HG03196 (cell line): ENCODE results near the gene EYS.
"Not testable (repeated sequence)": the region's sequence is repeated elsewhere in the genome, so short reads cannot be mapped to it uniquely, and the experiment has no call there.

Experiments used
- ATAC-seq: cut with Tn5 transposase; IDR thresholded peaks from one replicate; pipeline ENCODE4 v1.9.1; 2021; ENCODE audit not compliant: unreplicated experiment

The EYS gene

DNA sequence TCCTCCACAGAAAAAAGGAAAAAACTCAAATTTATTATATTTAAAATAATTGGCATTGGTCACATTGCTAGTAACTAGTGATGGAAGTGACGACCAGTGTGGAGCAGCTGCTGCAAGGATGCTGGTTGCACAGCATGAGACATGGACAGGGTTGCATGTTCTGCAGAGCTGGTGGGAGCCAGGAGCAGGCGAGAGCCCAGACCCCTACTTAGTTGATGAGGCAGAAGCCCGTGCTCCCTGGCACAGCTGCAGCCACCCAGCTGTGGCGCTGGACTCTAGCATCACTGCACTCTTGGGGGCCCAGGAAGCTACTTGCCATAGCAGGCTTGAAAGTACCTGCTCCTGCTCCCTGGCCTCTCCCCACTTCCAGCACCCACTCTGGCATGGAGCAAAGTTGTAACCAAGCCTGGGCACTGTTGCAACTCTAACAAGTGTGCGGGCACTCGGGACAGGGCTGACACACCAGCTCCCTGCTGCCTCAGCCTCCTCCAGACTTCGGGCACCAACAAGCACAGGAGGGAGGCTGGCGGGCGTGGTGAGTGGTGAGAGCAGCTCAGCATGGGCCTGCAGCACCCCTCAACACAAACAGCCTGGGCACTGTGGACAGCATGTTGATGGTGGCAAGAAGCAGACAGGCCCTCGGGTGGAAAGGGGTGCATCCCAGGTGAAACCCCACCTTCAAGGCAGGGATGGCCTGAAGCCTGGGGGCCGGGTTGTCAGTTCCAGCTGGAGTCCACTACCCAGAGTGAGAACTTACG, 69.6 kb downstream of the EYS start:
- no peak for ATAC-seq

DNA sequence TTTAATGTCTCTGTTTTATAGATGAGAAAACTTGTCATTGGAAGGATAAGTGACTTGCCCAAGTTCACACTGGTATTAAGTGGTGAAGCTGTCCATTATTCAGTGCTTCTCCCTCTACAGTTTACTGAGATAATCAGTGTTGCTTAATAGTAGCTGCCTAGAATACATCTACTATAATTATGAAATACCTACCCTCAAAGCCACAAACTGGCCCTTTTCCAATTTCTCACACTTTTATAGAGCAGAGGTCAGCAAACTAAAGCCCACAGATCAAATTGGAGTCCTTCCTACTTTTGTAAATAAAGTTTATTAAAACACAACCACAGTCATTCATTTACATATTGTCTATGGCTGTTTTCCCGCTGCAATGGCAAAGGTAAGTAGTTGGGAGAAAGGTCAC, 73.5 kb downstream of the EYS start:
- ATAC-seq, result no peak

DNA sequence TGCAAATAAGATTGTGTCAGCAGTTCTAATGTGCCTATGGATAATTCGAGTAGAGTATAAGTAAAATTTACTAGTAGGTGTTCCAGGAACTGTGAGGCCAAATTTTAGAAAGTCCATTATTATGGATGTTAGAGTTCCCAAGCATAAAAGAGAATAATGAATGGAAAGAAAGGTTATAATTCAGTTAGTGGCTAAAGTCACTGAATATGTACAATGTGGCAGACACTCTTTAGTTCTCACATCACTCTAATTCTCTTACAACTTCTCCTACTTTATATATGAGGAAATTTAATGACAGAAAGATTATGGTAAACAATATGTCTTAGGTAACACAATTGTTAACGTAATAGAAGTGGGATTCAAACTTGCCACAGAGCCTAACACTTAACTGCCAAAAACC, 75.3 kb downstream of the EYS start:
- ATAC-seq, result no peak

DNA sequence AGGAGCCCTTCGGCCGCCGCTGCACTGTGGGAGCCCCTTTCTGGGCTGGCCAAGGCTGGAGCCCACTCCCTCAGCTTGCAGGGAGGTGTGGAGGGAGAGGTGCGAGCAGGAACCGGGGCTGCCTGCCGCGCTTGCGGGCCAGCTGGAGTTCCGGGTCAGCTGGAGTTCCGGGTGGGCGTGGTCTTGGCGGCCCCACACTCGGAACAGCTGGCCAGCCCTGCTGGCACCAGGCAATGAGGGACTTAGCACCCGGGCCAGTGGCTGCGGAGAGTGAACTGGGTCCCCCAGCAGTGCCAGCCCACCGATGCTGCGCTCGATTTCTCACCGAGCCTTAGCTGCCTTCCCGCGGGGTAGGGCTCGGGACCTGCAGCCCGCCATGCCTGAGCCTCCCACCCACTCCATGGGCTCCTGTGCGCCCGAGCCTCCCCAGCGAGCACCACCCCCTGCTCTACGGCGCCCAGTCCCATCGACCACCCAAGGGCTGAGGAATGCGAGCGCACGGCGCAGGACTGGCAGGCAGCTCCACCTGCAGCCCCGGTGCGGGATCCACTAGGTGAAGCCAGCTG, 79.5 kb downstream of the EYS start:
- ATAC-seq, result not testable (repeated sequence)

DNA sequence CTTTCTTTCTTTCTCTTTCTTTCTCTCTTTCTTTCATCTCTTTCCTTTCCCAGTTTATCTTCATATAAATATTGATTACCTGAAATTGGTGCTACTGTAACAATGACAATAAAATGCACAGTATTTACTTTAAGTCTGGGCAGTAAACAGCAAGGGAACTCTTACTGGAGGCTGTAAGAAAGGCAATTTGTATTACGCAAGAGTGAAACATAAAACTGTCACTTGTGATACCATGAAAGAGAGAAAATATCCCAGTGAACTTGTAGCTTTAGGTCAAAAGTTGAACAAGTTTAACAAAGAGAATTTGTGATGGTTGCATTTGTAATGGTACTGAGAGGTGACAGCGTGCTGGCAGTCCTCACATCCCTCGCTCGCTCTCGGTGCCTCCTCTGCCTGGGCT, 80.0 kb downstream of the EYS start:
- ATAC-seq, result no peak

DNA sequence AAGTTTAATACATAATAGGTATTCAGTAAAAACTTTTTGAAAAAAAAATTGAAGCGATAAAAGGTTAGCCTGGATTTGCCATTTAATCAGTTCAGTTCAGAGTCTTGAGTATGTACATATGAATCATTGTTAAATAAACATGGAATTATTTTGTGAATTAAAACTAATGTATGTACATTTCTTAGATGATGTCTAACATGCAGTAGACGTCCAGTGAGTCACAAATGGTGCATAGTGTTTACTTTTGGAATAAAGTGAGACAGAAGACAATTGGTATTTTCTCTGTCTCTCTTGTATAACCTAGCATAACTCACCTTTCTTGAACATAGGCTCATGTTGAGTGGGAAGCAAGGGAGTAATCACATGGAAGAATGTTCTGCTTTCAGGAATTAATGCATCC, 83.5 kb downstream of the EYS start:
- ATAC-seq, result no peak

DNA sequence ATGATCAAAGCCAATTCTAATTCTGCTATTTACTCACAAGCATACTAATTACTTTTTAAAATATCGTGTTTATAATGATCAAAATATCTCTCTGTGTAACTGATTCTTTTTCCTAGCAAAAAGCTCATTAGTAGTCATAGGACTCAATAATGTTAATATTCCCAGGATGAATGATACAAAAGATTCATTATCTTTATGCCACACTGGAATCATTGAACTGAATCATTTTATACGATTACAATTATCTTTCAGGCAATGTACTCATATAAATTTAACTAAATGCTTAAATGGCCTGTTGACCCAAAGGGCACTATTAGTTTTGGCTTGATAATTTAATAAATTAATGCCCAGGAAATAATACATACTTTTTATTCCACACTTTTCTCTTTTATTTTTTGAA, 96.3 kb downstream of the EYS start:
- ATAC-seq, result no peak

DNA sequence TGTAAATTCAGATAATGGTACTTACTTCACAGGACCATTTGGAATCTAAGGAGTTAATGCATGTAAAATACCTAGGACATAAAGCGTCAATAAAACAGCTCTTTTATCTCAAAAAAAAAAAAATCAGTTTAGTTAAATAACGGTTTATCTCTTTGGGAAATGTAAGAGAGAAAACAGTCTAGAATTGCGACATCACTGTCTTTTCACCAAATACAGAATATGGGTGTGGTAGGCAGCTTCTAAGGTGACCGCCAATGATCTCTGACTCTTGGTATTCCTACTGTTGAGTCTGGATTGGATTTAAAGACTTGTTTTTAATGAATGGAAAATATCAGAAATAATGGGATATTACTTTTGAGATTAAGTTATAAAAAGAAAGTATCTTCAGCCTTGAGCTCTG, 111.5 kb downstream of the EYS start:
- ATAC-seq, result no peak

DNA sequence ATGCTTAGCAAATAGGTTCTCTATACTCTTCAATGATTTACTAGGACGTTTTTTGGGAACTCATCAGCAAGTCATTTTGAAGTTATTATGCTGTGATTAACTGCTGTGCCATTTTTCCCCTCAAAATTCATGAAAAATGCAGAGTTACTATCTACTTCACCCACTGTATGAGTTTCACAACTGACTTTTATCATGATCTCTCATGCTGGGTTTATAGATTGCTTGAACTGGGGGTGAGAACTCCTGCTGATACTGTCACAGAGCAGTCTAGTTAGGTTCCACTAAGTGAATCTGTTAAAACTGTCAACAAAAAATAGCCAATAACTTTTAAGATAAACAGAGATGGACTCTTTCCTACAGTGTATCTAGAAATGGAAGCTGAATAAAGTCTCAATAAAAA, 136.7 kb downstream of the EYS start:
- no peak for ATAC-seq

DNA sequence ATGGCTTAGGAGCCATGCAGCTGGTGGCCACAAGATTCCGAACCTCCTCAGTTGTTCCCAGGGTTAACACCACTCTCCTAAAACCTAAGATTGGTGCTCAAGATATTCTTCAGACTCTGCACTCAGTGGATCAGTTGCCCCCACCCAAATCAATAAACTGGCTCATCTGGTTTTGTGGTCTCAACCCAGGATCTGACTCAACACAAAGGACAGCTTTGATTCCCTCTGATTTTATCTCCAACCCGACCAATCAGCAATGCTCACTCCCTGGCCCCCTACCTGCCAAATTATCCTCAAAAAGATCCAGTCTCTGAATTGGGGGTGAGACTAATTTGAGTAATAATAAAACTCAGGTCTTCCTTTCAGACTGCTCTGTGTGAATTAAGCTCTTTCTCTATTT, 137.5 kb downstream of the EYS start:
- no peak for ATAC-seq

DNA sequence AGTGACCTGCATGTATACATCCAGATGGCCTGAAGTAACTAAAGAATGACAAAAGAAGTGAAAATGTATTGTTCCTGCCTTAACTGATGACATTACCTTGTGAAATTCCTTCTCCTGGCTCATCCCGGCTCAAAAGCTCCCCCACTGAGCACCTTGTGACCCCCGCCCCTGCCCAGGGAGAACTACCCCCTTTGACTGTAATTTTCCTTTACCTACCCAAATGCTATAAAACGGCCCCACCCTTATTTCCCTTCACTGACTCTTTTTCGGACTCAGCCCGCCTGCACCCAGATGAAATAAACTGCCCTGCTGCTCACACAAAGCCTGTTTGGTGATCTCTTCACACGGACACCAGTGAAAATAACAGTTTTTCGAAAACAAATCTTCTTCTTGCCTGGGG, 138.0 kb downstream of the EYS start:
- not testable (repeated sequence) for ATAC-seq

DNA sequence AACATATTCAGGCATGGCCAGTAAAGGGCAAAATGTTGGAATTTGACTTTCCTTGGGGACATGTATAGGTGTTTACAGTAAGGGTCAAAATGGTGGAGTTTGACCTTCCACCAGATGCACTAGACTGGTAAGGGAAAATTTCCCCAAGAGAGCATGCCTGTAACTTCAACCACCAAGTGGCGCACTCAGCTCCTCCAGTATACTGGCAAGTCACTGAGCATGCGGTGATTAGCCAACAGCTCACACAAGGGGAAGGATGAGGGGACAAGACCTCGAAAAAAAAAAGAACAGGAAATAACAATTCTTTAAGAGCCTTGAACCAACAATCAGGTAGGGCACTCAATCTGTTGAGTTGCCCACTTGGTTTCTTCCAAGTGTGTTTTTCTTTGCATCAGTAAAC, 140.9 kb downstream of the EYS start:
- ATAC-seq, result no peak

DNA sequence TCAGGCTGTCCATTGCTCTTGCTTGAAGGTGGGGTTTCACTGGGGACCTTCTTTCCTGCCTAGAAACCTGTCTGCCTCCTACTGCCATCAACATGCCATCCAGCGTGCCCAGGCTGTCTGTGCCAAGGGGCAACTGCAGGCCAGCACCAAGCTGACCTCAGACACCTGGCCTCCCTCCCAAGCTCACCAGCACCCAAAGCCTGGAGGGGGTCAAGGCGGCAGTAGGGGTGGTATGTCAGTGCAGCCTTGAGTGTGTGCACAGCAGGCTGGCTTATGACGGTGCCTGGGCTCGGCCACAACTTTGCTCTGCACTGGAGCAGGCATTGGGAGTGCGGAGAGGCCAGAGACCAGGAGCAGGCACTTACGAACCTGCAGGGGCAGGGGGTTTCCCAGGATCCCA, 149.0 kb downstream of the EYS start:
- no peak for ATAC-seq

DNA sequence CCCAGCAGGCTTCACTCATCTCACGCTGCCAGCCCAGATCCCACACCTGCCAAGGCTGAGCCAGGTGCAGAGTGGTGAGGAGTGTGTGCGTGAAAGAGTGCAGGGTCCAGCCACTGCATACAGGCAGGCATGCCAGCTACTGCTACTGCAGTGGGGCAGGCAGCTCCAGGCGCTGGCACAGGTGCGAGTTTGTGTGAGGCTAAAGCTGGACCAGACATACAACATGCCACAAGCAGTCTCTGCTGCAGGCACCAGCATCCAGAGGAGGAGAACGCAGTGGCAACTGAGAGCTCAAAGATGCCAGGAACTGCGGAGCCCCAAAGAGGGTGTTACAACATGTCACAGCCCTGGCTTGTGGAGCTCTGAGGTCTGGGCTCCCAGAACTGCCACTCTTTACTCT, 149.8 kb downstream of the EYS start:
- no peak for ATAC-seq

DNA sequence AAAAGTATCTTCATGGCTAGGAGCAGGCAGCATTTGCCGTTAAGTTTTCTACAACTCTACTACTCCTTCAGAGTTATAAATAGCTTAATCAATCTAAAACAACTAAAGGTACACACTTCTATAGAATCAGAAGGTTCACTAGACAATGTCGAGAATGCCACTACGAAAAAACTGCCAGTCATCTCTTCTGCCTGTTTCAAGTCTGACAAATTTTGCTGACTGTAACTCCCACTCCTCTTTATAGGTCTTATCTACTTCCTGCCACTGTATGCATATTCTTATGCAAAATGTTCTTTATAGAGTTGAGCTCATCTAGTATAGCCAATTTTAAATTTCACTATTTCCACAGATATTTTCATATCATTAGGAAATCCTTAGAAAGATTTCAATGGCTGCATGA, 160.1 kb downstream of the EYS start:
- ATAC-seq, result no peak

DNA sequence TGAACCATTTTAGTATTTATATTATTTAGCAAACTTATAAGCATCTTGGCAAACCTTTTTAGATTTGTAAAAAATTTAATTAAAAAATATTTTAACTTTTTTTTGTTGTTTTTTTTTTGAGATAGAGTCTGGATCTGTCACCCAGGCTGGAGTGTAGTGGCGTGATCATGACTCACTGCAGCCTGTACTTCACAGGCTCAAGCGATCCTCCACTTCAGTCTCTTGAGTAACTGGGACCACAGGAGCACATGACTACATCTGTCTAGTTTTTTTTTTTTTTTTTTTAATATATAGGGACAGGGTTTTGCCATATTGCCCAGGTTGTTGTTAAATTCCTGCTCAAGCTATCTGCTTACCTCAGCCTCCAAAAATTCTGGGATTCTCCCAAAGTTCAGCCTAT, 161.1 kb downstream of the EYS start:
- no peak for ATAC-seq

DNA sequence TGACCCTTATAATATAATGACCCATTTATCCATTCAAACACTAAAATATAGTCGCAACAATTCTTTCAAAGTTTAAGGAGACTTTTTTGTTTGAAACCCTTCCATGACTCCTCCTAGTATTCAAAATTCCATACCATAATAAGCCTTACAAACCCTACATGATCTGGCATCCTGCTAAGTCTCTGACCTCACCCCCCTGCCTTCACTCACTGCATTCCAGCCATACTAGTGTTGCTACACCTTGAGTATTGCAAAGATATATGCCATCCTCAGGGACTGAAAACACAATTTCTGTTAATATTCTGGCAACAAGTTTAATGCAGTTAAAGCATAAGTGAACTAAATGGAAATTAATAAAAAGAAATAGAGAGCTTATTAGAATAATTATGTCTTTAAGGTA, 168.4 kb downstream of the EYS start:
- ATAC-seq, result no peak

DNA sequence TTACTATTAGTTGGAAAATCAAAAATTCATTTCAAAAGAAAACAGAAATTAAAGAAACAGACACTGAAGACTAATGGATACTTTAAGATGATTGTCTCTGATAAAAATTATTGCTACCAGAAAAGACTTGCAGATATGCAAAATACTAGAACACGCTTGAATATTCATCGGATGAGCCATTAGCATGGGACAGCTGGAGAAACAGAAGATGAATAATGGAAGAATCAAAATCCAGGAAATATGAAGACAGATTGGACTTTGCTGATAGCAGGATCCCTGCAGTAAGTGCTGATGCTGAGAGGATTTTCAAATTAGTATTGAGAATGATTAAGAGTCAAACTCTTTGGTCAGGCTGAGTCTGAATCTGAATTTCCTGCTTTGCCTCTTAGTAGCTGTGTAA, 169.4 kb downstream of the EYS start:
- no peak for ATAC-seq

DNA sequence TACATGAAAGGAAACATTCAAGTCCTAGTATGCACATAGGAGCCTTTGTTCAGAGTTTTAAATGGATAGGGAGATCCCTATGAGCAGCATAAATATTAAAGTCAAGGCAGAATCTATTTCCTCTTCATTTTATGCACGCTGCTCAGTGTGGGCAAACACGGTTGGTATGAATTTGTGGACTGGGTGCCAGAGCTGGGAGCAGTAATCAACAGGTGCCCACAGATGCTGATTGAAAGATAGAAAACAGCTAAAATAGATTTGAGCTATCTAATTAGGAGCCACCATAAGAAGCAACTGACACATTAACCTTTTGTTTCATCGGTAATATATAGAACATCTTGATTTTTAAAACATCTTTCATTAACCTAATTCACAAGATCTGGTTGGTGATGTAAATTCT, 175.5 kb downstream of the EYS start:
- no peak for ATAC-seq

DNA sequence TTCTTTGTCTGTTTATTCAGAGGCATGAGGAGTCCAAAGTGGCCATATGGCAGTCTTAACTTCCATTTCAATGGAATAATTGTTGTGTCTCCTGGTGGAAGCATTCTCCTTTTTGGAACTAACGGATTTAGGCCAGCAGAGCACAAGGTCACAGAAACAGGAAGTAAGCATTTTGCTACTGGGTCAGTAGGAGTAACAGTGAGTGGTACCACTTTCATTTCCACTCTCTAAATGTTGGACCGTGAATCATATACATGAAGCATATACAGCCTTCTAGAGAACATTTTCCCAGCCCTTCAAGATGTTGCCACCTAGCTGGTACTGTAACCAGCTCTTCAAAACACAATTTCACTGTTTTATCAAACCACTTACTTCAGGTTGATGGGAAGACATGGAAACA, 182.8 kb downstream of the EYS start:
- no peak for ATAC-seq

DNA sequence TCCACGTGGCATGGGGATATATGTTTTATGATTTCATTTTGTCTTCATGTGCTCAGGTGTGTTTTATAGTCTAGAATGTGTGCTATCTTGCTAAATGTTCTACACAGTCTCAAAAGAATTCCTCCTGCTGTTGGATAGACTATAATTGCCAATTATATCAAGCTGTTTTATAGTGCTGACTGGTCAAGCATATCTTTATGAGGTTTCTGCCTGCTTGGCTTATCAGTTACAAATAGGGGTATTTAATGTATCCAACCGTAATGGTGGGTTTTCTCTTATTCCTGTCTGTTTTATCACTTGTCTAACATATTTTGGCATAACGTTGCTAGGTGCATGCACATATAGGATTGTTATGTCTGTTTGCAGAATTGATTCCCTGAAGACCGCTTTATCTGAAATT, 201.3 kb downstream of the EYS start:
- ATAC-seq, result no peak

DNA sequence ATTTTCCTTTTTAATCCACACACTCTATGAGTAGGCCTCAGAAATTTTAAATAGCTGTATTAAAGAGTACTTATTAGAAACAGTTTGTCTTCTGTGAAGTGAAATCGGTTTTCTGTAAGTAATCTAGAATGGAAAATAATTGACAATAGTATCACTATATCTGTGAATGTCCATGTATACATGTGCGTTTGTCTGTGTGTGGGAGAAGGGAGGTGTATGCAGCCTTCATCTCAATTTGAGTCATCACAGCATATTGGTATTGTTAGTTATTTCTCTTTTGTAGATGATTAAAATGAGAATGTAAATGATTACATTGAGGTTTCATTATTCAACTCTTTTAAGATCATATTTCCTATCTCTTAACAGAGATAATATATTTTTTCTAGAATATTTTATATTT, 206.0 kb downstream of the EYS start:
- peak; percentile 60 for ATAC-seq

DNA sequence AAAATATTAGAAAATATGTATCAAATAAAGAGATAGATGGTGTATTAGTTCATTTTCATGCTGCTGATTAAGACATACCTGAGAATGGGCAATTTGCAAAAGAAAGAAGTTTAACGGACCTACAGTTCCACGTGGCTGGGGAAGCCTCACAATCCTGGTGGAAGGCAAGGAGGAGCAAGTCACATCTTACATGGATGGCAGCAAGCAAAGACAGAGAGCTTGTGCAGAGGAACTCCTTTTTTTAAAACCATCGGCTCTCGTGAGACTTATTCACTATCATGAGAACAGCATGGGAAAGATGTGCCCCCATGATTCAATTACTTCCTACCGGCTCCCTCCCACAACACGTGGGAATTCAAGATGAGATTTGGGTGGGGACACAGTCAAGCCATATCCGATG, 223.4 kb downstream of the EYS start:
- not testable (repeated sequence) for ATAC-seq
